ENCODE measurements around the gene PHF21B.

The PHF21B gene

DNA sequence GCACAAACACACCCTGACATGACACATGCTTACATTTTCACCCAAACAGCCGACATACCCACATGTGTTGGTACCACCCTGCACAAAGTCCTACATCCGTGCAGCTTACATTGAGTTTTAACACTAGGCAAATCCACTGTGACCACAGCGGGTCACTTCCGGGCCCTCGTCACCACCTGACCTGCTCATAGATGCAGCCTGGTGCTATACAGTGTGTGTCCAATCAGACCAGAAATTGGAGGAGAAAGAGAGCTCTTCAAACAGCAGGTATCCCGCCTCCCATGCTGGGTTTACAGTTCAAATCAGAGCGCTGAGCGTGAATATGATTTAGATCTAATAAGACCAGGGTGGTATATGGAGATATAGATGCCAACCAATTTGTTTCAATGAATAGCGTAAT, 35.4 kb downstream of the PHF21B start:
- no peak for TF ChIP-seq CTCF (IDR thresholded peaks at IDR 0.05; ENCODE audit: low read depth, low read length)
- no peak for DNase-seq (ENCODE audit: low read depth in 2 of 2)

DNA sequence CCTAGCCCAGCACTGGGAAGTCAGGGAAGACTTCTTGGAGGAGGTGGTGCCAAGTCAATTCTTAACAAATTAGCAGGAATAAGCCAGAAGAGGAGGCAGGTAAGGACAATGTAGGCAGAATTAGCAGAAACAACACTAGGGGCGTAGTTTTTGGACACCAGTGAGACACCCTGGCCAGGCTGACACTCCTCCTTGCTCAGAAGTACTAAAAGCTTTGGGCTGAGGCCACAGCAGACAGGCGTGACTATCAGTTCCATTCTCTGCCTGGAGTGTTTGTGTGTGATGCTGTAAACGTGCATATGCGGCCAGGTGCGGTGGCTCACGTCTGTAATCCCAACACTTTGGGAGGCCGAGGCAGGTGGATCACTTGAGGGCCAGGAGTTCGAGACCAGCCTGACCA, 36.0 kb downstream of the PHF21B start:
- H3K4me3 ChIP-seq (replicated peaks in 1 of 2; ENCODE audit: low read depth in 2 of 2, low read length in 2 of 2): no peak overlapping the region
- no peak for DNase-seq (ENCODE audit: low read depth in 2 of 2)
- no peak for TF ChIP-seq CTCF (IDR thresholded peaks at IDR 0.05; ENCODE audit: low read depth, low read length)

More for the DNA sequence above, 35.4 kb downstream of the PHF21B start:
- no peak overlapping the region for H3K4me3 ChIP-seq (replicated peaks in 1 of 2; ENCODE audit: low read depth in 2 of 2, low read length in 2 of 2)

GRCh38 chr22:44972363-44973083, 37.3 kb downstream of the PHF21B start:
- no peak for TF ChIP-seq CTCF (IDR thresholded peaks at IDR 0.05; ENCODE audit: low read depth, low read length)
- DNase-seq (ENCODE audit: low read depth in 2 of 2): no peak
- no peak overlapping the region for H3K4me3 ChIP-seq (replicated peaks in 1 of 2; ENCODE audit: low read depth in 2 of 2, low read length in 2 of 2)

GRCh38 chr22:44971651-44972362, 38.0 kb downstream of the PHF21B start:
- DNase-seq (ENCODE audit: low read depth in 2 of 2): no peak
- H3K4me3 ChIP-seq (replicated peaks in 1 of 2; ENCODE audit: low read depth in 2 of 2, low read length in 2 of 2): no peak overlapping the region
- TF ChIP-seq CTCF (IDR thresholded peaks at IDR 0.05; ENCODE audit: low read depth, low read length): no peak

- DNase-seq (ENCODE audit: low read depth in 2 of 2): no peak
- no peak overlapping the region for H3K4me3 ChIP-seq (replicated peaks in 1 of 2; ENCODE audit: low read depth in 2 of 2, low read length in 2 of 2)
- no peak for TF ChIP-seq CTCF (IDR thresholded peaks at IDR 0.05; ENCODE audit: low read depth, low read length)
Measured at GRCh38 chr22:44970291-44970690, 39.5 kb downstream of the PHF21B start.

DNA sequence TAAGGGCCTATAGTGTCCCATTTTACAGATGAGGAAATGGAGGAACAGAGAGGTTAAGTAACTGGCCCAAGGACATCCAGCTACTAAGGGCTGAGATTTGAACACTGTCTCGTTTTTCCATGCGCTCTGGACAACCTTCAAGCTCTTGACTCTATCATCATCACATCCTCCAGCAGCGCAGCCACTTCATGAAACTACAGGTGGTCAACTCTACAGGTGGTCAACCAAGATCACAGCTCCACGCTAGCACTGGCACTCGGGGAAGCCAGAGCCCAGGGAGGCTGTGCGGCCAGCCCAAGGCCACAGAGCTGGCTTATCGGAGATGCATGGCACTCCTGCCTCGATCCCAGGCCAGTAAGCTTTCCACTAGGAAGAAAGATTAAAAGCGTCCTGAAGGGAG, 40.0 kb downstream of the PHF21B start:
- TF ChIP-seq CTCF (IDR thresholded peaks at IDR 0.05; ENCODE audit: low read depth, low read length): no peak
- H3K4me3 ChIP-seq (replicated peaks in 1 of 2; ENCODE audit: low read depth in 2 of 2, low read length in 2 of 2): no peak overlapping the region
- DNase-seq (ENCODE audit: low read depth in 2 of 2): no peak
